Measurements from ENCODE around the gene C1QTNF12. TPM values are rescaled to one million over a fixed set of nuclear protein-coding genes. Genes with fewer than 3 reads are reported as not detected.

C1QTNF12 gene
- 2.6 TPM for total RNA-seq
- long read RNA-seq, partial matches to known transcripts: 0 of 1 reads
- long read RNA-seq, other reads (novel, unspliced or antisense): 1 of 1 reads

GRCh38 chr1:1246577-1247340, at the start of gene C1QTNF12:
Gene C1QTNF12 (minus strand): TSS chr1:1246722. CDS start chr1:1246690, 32 bp downstream.
- intact Hi-C loops (cut with DNase I): no loop called here
- no peak for DNase-seq (ENCODE audit: low spot score)

DNA sequence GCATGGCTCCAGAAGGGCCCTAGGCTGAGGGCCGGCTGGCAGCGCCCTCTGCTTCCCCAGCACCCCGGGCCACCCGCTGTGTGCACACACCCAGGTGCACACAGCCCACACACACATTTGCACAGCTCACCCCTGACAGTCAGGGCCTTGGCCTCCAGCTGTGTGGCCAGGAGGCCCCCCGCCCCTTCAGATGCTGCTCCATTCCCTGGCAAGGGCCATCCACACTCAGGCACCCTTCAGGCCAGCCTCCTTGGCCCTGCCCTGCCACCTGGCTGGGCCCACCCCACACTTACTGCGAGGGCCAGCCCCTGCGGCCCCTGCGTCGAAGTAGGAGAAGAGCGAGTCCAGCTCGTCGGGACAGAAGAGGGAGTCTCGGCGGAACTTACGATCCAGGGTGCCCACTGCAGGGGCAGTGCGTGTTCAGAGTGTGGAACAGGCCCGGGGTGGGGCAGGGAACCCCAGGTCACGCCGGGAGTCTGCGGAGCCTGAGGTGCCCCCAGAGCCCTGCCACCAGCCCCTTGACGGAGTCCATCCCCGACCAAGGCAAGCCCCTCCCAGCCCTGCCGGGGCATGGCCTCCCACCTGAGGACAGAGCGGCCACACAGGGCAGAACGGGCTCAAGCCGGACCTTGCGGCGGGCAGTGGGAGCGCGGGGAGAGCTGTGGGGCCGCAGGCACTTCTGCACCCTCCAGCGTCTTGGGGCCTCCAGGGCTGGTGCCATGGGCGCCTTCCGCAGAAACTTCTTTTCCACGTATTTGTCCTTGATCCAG, 48.8 kb upstream of the C1QTNF12 start:
- no peak for DNase-seq (ENCODE audit: low spot score)
- intact Hi-C loops (cut with DNase I): no loop called here

GRCh38 chr1:1294250-1294890, 47.8 kb upstream of the C1QTNF12 start:
- DNase-seq (ENCODE audit: low spot score): no peak
- intact Hi-C loops (cut with DNase I): no loop called here

DNA sequence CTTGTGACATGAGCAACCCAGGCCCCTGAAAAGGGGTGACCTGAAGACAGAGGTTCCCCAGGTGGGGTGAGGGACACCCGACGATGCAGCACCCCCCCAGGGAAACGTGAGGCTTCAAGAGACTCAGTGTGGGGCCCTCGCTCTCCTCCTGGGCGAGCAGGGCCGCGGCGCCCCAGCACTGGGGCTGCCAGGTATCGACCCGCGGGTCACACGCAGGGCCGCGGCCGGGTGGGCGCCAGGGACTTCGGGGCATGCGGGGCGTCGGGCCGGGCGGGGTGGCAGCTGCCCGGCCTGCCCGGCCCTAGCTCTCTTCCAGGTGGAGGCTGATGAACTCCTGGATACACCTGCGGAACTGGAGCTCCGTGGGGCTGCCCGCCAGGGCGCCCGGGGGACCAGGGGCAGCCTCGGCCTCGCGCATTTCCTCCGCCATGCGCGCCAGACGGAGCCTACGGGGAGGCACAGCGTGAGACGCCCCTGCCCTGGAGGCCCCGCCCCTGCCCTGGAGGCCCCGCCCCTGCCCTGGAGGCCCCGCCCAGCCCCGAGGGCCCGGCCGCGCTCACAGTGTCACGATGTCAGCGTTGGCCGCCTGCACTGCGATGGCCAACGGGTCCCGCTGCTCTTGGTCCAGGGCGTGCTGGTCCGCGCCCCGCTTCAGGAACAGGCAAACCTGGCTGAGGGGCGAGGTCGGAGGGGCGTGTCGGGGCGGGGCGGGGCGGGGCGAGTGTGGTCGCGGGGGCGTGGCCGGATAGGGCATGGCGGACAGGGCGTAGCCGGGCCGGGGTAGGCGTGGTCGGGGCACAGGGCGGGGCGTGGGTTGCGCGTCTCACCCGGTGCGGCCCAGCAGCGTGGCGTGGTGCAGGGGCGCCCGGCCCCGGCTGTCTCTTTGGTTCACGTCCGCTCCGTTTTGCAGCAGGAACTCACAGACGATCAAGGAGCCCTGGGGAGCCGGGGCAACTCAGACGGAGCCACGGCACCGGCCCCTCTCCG, 47.0 kb upstream of the C1QTNF12 start:
- intact Hi-C loops (cut with DNase I): no loop called here
- no peak for DNase-seq (ENCODE audit: low spot score)

- intact Hi-C loops (cut with DNase I): loop anchor here (1.0 kb wide), 1 partner anchor 171 kb away; no protein-coding TSS in a partner anchor
- DNase-seq (ENCODE audit: low spot score): no peak
These were observed 46.3 kb upstream of the C1QTNF12 start for GRCh38 chr1:1292851-1293250.

GRCh38 chr1:1292442-1292779, 45.9 kb upstream of the C1QTNF12 start:
- DNase-seq (ENCODE audit: low spot score): no peak
- intact Hi-C loops (cut with DNase I): loop anchor here (1.0 kb wide), 1 partner anchor 170 kb away; no protein-coding TSS in a partner anchor

DNA sequence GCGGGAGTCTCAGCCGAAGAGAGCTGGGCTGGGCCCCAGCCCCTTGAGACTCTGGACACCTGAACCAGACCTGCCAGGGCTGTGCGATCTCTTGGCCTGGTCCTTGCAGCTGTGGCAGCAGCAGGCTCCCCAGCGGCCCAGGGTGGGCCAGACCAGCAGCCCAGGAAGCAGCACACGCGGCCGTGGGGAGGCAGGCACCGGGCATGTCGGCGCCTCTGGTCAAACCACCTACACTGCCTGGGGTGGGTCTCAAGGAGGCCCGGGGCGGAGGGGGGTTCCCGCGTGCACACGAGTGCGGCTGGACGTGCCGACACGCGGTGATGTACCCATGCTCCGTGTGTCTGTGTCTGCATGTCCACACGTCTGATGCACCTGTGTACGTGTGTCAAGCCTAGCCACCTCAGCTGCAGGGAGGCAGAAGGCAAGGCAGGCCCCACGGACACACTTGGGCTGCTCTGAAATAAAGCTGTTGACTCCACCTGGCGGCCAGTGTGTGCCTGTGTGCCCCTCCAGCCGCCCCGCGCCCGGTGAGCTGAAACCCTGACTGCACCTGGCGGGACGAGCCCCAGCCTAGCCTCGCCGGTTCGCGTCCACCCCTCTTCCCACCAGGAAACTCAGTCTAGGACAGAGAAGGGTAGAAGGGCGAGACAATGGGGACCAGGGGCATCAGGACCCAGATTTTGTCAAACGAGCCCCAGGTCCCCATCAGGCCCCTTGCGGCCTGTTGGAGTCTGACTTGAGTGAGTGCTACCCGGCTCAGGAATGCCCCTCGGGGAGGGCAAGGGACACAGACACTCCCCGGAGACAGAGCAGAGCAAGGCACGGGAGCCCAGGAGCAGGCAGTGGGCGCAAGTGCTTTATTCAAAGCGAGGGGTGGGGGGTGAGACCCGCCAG, 45.3 kb upstream of the C1QTNF12 start:
- intact Hi-C loops (cut with DNase I): loop anchor here (1.0 kb wide), 1 partner anchor 169 kb away; no protein-coding TSS in a partner anchor
- DNase-seq (ENCODE audit: low spot score): no peak

- intact Hi-C loops (cut with DNase I): no loop called here
- no peak for DNase-seq (ENCODE audit: low spot score)
These were observed 44.6 kb upstream of the C1QTNF12 start for GRCh38 chr1:1291023-1291528.

- intact Hi-C loops (cut with DNase I): no loop called here
- no peak for DNase-seq (ENCODE audit: low spot score)
These were observed 43.8 kb upstream of the C1QTNF12 start for GRCh38 chr1:1290238-1290731.

DNA sequence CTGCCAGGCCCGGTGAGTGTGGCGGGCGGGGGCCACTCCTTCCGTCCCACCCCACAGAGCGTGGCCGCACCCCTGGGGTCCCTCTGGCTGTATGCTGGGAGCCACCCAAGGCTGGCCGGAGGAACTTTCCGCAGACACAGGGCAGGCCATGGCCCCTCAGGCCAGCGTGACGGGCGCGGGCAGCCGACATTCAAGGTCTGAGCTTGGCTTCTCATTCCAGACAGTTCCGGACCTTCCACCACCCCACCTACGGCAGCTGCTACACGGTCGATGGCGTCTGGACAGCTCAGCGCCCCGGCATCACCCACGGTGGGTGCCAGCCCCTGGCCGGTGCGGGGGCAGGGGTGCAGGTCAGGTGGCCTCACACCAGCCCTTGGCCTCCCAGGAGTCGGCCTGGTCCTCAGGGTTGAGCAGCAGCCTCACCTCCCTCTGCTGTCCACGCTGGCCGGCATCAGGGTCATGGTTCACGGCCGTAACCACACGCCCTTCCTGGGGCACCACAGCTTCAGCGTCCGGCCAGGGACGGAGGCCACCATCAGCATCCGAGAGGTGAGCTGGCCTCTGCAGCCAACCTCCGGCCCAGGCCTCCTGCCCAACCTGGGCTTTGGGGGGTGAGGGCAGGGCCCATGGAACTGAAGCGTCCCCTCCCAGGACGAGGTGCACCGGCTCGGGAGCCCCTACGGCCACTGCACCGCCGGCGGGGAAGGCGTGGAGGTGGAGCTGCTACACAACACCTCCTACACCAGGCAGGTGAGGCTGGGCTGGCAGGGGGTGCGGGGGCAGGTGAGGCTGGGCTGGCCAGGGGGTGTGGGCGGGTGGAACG, 41.0 kb upstream of the C1QTNF12 start:
- intact Hi-C loops (cut with DNase I): no loop called here
- DNase-seq (ENCODE audit: low spot score): no peak

DNA sequence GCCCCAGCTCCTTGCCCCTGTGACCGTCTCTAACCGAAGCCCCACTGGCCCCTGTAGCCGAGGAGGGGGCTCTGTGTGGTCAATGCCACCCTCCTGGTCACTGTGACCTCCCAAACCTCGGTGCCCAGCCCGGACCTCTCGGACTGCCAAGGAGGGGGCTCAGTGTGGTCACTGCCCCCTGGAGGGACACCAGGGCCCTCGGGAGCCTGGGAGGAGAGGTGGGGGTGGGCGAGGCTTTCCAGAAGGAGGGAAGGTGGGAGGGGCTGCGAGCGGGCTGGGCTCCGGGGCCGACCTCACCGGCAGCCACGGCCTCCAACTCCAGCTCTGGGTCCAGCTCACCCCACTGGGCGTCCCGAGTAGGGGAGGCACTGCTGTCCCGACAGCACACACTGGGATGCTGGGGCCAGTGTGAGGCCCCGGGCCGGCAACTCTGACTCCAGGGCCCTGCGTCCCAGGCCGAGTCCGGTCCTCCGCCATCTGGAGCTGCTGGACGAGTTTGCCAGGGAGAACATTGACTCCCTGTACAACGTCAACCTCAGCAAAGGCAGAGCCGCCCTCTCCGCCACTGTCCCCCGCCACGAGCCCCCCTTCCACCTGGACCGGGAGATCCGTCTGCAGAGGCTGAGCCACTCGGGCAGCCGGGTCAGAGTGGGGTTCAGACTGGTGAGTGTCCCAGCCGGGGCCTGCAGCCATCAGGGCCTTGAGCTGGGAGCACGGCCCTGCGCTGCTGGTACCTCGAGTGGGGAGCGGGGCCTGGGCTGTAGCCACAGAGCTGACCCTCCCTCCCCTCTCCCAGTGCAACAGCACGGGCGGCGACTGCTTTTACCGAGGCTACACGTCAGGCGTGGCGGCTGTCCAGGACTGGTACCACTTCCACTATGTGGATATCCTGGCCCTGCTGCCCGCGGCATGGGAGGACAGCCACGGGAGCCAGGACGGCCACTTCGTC, 40.1 kb upstream of the C1QTNF12 start:
- no peak for DNase-seq (ENCODE audit: low spot score)
- intact Hi-C loops (cut with DNase I): no loop called here

GRCh38 chr1:1285611-1286311, 39.2 kb upstream of the C1QTNF12 start:
- intact Hi-C loops (cut with DNase I): no loop called here
- DNase-seq (ENCODE audit: low spot score): no peak

GRCh38 chr1:1285102-1285571, 38.6 kb upstream of the C1QTNF12 start:
- intact Hi-C loops (cut with DNase I): no loop called here
- no peak for DNase-seq (ENCODE audit: low spot score)

DNA sequence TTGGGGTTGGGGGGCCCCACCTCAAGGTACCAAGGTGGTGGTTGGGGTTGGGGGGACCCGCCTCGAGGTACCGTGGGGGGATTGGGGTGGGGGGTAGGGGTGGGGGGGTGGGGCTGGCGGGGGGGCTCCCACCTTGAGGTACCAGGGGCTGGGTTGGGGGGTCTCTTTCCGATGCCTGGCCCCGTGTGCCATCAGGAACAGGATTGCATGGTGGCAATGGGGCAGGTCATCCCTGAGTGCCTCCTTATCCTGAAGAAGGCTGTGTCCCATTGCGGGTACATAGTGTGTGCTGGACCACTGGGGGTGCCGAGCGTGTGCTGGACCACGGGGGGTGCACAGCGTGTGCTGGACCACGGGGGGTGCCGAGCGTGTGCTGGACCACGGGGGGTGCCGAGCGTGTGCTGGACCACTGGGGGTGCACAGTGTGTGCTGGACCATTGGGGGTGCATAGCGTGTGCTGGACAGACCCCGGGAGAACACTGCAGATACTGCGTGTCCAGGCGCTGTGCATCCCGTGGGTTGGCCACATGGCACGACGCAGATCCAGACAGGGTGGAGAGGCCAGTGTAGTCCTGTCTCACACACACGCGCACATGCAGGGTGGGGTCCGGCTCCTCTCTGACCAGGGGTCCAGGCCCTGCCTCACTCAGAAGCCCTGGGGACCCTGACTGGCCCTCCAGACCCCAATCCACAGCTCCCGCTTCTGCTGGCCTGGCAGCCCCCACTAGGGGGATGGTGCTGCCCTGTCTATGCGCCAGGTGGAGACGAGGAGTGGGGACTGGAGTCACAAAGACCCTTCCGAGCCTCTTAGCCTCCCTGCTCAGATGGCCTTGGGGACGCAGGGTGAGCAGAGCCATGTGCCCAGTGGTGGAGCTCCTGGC, 37.9 kb upstream of the C1QTNF12 start:
- DNase-seq (ENCODE audit: low spot score): no peak
- intact Hi-C loops (cut with DNase I): no loop called here
